ENCODE measurements around the gene GCN1.
"Not testable (repeated sequence)": the region's sequence is repeated elsewhere in the genome, so short reads cannot be mapped to it uniquely, and the experiment has no call there.

GCN1 gene

GRCh38 chr12:120214626-120215356 lies 20.3 kb upstream of the GCN1 start:
- DNase-seq: no peak

GRCh38 chr12:120213758-120214157 lies 19.2 kb upstream of the GCN1 start:
- no peak for DNase-seq

GRCh38 chr12:120213182-120213581 lies 18.7 kb upstream of the GCN1 start:
- not testable (repeated sequence) for DNase-seq

GRCh38 chr12:120212301-120212700 lies 17.8 kb upstream of the GCN1 start:
- DNase-seq: no peak

GRCh38 chr12:120211904-120212283 lies 17.4 kb upstream of the GCN1 start:
- DNase-seq: no peak

- no peak for DNase-seq
These were observed 16.9 kb upstream of the GCN1 start for GRCh38 chr12:120211243-120211903.

GRCh38 chr12:120209851-120210250 lies 15.3 kb upstream of the GCN1 start:
- DNase-seq: no peak

GRCh38 chr12:120207227-120207626 lies 12.7 kb upstream of the GCN1 start:
- no peak for DNase-seq

GRCh38 chr12:120206781-120207180 lies 12.3 kb upstream of the GCN1 start:
- not testable (repeated sequence) for DNase-seq

GRCh38 chr12:120206228-120206627 lies 11.7 kb upstream of the GCN1 start:
- no peak for DNase-seq

GRCh38 chr12:120204171-120204570 lies 9.7 kb upstream of the GCN1 start:
- no peak for DNase-seq

GRCh38 chr12:120200364-120200800 lies 5.9 kb upstream of the GCN1 start:
- DNase-seq: no peak

- peak; percentile 56 for DNase-seq
These were observed 5.2 kb upstream of the GCN1 start for GRCh38 chr12:120199595-120200306.

GRCh38 chr12:120199025-120199424 lies 4.5 kb upstream of the GCN1 start:
- no peak for DNase-seq

GRCh38 chr12:120197542-120197887 lies 3.0 kb upstream of the GCN1 start:
- DNase-seq: no peak

- not testable (repeated sequence) for DNase-seq
These were observed 2.5 kb upstream of the GCN1 start for GRCh38 chr12:120196817-120197541.

- DNase-seq: no peak
These were observed 1.8 kb upstream of the GCN1 start for GRCh38 chr12:120196363-120196762.

GRCh38 chr12:120194226-120194533 lies 335 bp downstream of the GCN1 start:
- no peak for DNase-seq

- not testable (repeated sequence) for DNase-seq
These were observed 1.2 kb downstream of the GCN1 start for GRCh38 chr12:120193286-120193685.

- no peak for DNase-seq
These were observed 3.5 kb downstream of the GCN1 start for GRCh38 chr12:120190985-120191480.

GRCh38 chr12:120190386-120190785 lies 4.1 kb downstream of the GCN1 start:
- no peak for DNase-seq

GRCh38 chr12:120186654-120187053 lies 7.9 kb downstream of the GCN1 start:
- DNase-seq: no peak

GRCh38 chr12:120183211-120183631 lies 11.3 kb downstream of the GCN1 start:
- peak; percentile 43 for DNase-seq

All from fibroblast of skin of right biceps (primary cell).